ENCODE results near the gene CTAGE1.
"Not testable (repeated sequence)": the region's sequence is repeated elsewhere in the genome, so short reads cannot be mapped to it uniquely, and the experiment has no call there.

Gene CTAGE1

GRCh38 chr18:22453315-22453714 lies 35.6 kb upstream of the CTAGE1 start:
- Histone ChIP-seq H3K27me3 (ENCODE audit: control insufficient read depth, insufficient read depth, low read length) (no peaks in the 10 kb centered on the region), H2AFZ (no peak overlapping the region), H3K27ac (no peak overlapping the region), H3K9me3 (ENCODE audit: control insufficient read depth, low read length) (no peaks in the 10 kb centered on the region), H3K36me3 (ENCODE audit: control insufficient read depth, insufficient read depth, low read length) (no peaks in the 10 kb centered on the region), H3K79me2 (no peaks in the 10 kb centered on the region), H3K9ac (no peak overlapping the region), H3K4me2 (ENCODE audit: low read length) (no peak overlapping the region), H3K4me3 (ENCODE audit: low read depth, low read length) (no peak overlapping the region), H3K4me1 (no peaks in the 10 kb centered on the region)
- TF ChIP-seq CTCF (IDR thresholded peaks at IDR 0.05), result no peak

GRCh38 chr18:22452226-22452668 lies 34.5 kb upstream of the CTAGE1 start:
- Histone ChIP-seq H3K79me2 (no peaks in the 10 kb centered on the region), H3K9me3 (ENCODE audit: control insufficient read depth, low read length) (no peaks in the 10 kb centered on the region), H3K4me3 (ENCODE audit: low read depth, low read length) (no peak overlapping the region), H2AFZ (no peak overlapping the region), H3K9ac (no peak overlapping the region), H3K27me3 (ENCODE audit: control insufficient read depth, insufficient read depth, low read length) (no peaks in the 10 kb centered on the region), H3K27ac (no peak overlapping the region), H3K4me1 (no peaks in the 10 kb centered on the region), H3K4me2 (ENCODE audit: low read length) (no peak overlapping the region), H3K36me3 (ENCODE audit: control insufficient read depth, insufficient read depth, low read length) (no peaks in the 10 kb centered on the region)
- no peak for TF ChIP-seq CTCF (IDR thresholded peaks at IDR 0.05)

GRCh38 chr18:22451796-22452195 lies 34.1 kb upstream of the CTAGE1 start:
- Histone ChIP-seq H3K9me3 (ENCODE audit: control insufficient read depth, low read length) (no peaks in the 10 kb centered on the region), H3K4me1 (no peaks in the 10 kb centered on the region), H3K27me3 (ENCODE audit: control insufficient read depth, insufficient read depth, low read length) (no peaks in the 10 kb centered on the region), H3K27ac (no peak overlapping the region), H3K4me3 (ENCODE audit: low read depth, low read length) (no peak overlapping the region), H3K36me3 (ENCODE audit: control insufficient read depth, insufficient read depth, low read length) (no peaks in the 10 kb centered on the region), H3K9ac (no peak overlapping the region), H3K79me2 (no peaks in the 10 kb centered on the region), H2AFZ (no peak overlapping the region), H3K4me2 (ENCODE audit: low read length) (no peak overlapping the region)
- TF ChIP-seq CTCF (IDR thresholded peaks at IDR 0.05), result no peak

- H3K4me2 ChIP-seq (ENCODE audit: low read length); H3K9ac ChIP-seq; H2AFZ ChIP-seq; H3K27me3 ChIP-seq (ENCODE audit: control insufficient read depth, insufficient read depth, low read length); H3K79me2 ChIP-seq; H3K36me3 ChIP-seq (ENCODE audit: control insufficient read depth, insufficient read depth, low read length); H3K4me3 ChIP-seq (ENCODE audit: low read depth, low read length); H3K9me3 ChIP-seq (ENCODE audit: control insufficient read depth, low read length); H3K27ac ChIP-seq; H3K4me1 ChIP-seq: not testable (repeated sequence)
Observed at GRCh38 chr18:22450766-22451165, 33.1 kb upstream of the CTAGE1 start.

- not testable (repeated sequence) for H3K4me1 ChIP-seq; H3K79me2 ChIP-seq; H3K4me2 ChIP-seq (ENCODE audit: low read length); H3K9me3 ChIP-seq (ENCODE audit: control insufficient read depth, low read length); H2AFZ ChIP-seq; H3K27ac ChIP-seq; H3K4me3 ChIP-seq (ENCODE audit: low read depth, low read length); H3K36me3 ChIP-seq (ENCODE audit: control insufficient read depth, insufficient read depth, low read length); H3K9ac ChIP-seq; H3K27me3 ChIP-seq (ENCODE audit: control insufficient read depth, insufficient read depth, low read length)
Observed at GRCh38 chr18:22450318-22450717, 32.6 kb upstream of the CTAGE1 start.

GRCh38 chr18:22449753-22450152 lies 32.0 kb upstream of the CTAGE1 start:
- H3K36me3 ChIP-seq (ENCODE audit: control insufficient read depth, insufficient read depth, low read length); H3K4me1 ChIP-seq; H3K9me3 ChIP-seq (ENCODE audit: control insufficient read depth, low read length); H3K4me3 ChIP-seq (ENCODE audit: low read depth, low read length); H3K27me3 ChIP-seq (ENCODE audit: control insufficient read depth, insufficient read depth, low read length); H3K9ac ChIP-seq; H3K79me2 ChIP-seq; H3K27ac ChIP-seq; H3K4me2 ChIP-seq (ENCODE audit: low read length); H2AFZ ChIP-seq: not testable (repeated sequence)

Measured in parathyroid adenoma (tissue), 2 donors.